Measurements from ENCODE around the gene TVP23C. TPM values are rescaled to one million over a fixed set of nuclear protein-coding genes. Genes with fewer than 3 reads are reported as not detected.

The TVP23C gene
- total RNA-seq, 2 donors from 2014 or later = 26.9 to 55.9 TPM

- Mint-ChIP-seq H3K27me3 (no peaks in the 10 kb centered on the region), H3K4me1 (ENCODE audit: low read depth in 2 of 2) (peaks cover 0 to 13% of the 10 kb centered on the region in 2 donors), H3K4me3 (no peak overlapping the region), H3K9me3 (no peaks in the 10 kb centered on the region), H3K36me3 (peaks cover 11% of the 10 kb centered on the region), H3K27ac (no peak overlapping the region)
- DNase-seq (ENCODE audit: low spot score) (no peak), ATAC-seq (no peak)
Observed at GRCh38 chr17:15496735-15497670, 66.3 kb downstream of the TVP23C start.

- peaks cover 11% of the 10 kb centered on the region for H3K36me3 Mint-ChIP-seq
- DNase-seq (ENCODE audit: low spot score) (no peak), ATAC-seq (no peak)
- peaks cover 0 to 9% of the 10 kb centered on the region in 2 donors for H3K4me1 Mint-ChIP-seq (ENCODE audit: low read depth in 2 of 2)
- H3K27me3 Mint-ChIP-seq = no peaks in the 10 kb centered on the region
- no peak overlapping the region for H3K4me3 Mint-ChIP-seq
- no peaks in the 10 kb centered on the region for H3K9me3 Mint-ChIP-seq
- no peak overlapping the region for H3K27ac Mint-ChIP-seq
Observed at GRCh38 chr17:15494821-15495220, 68.5 kb downstream of the TVP23C start.

- ATAC-seq (no peak), DNase-seq (ENCODE audit: low spot score) (no peak)
- H3K4me3 Mint-ChIP-seq = no peak overlapping the region
- no peak overlapping the region for H3K27ac Mint-ChIP-seq
- H3K36me3 Mint-ChIP-seq = peaks cover 11% of the 10 kb centered on the region
- H3K9me3 Mint-ChIP-seq = no peaks in the 10 kb centered on the region
- peaks cover 0 to 9% of the 10 kb centered on the region in 2 donors for H3K4me1 Mint-ChIP-seq (ENCODE audit: low read depth in 2 of 2)
- no peaks in the 10 kb centered on the region for H3K27me3 Mint-ChIP-seq
Observed at GRCh38 chr17:15493693-15494035, 69.6 kb downstream of the TVP23C start.

- Mint-ChIP-seq H3K4me3 (no peak overlapping the region), H3K4me1 (ENCODE audit: low read depth in 2 of 2) (peaks cover 0 to 9% of the 10 kb centered on the region in 2 donors), H3K36me3 (peaks cover 11% of the 10 kb centered on the region), H3K27me3 (no peaks in the 10 kb centered on the region), H3K27ac (no peak overlapping the region), H3K9me3 (no peaks in the 10 kb centered on the region)
- DNase-seq (ENCODE audit: low spot score) (no peak), ATAC-seq (no peak)
Observed at GRCh38 chr17:15492791-15493692, 70.2 kb downstream of the TVP23C start.

GRCh38 chr17:15492186-15492585, 71.1 kb downstream of the TVP23C start:
- DNase-seq (ENCODE audit: low spot score) (no peak), ATAC-seq (no peak)
- H3K4me1 Mint-ChIP-seq (ENCODE audit: low read depth in 2 of 2) = peaks cover 0 to 9% of the 10 kb centered on the region in 2 donors
- H3K9me3 Mint-ChIP-seq = no peaks in the 10 kb centered on the region
- H3K27ac Mint-ChIP-seq = no peak overlapping the region
- H3K27me3 Mint-ChIP-seq = no peaks in the 10 kb centered on the region
- H3K36me3 Mint-ChIP-seq = peaks cover 16% of the 10 kb centered on the region
- no peak overlapping the region for H3K4me3 Mint-ChIP-seq

- Mint-ChIP-seq H3K9me3 (no peaks in the 10 kb centered on the region), H3K27ac (no peak overlapping the region), H3K36me3 (peaks cover 11% of the 10 kb centered on the region), H3K4me3 (no peak overlapping the region), H3K4me1 (ENCODE audit: low read depth in 2 of 2) (peaks cover 0 to 9% of the 10 kb centered on the region in 2 donors), H3K27me3 (no peaks in the 10 kb centered on the region)
- DNase-seq (ENCODE audit: low spot score) = no peak
- no peak for ATAC-seq
Observed at GRCh38 chr17:15490634-15491261, 72.5 kb downstream of the TVP23C start.

- Mint-ChIP-seq H3K9me3 (no peaks in the 10 kb centered on the region), H3K4me1 (ENCODE audit: low read depth in 2 of 2) (peaks cover 0 to 7% of the 10 kb centered on the region in 2 donors), H3K36me3 (peaks cover 5% of the 10 kb centered on the region), H3K27me3 (no peaks in the 10 kb centered on the region), H3K4me3 (no peak overlapping the region), H3K27ac (no peak overlapping the region)
- DNase-seq (ENCODE audit: low spot score) (no peak), ATAC-seq (no peak)
Observed at GRCh38 chr17:15488557-15488956, 74.7 kb downstream of the TVP23C start.

- DNase-seq (ENCODE audit: low spot score) (no peak), ATAC-seq (no peak)
- Mint-ChIP-seq H3K27ac (no peak overlapping the region), H3K27me3 (no peaks in the 10 kb centered on the region), H3K9me3 (no peaks in the 10 kb centered on the region), H3K4me3 (no peak overlapping the region), H3K4me1 (ENCODE audit: low read depth in 2 of 2) (peaks cover 0 to 3% of the 10 kb centered on the region in 2 donors), H3K36me3 (peaks cover 5% of the 10 kb centered on the region)
Observed at GRCh38 chr17:15485045-15485444, 78.2 kb downstream of the TVP23C start.

GRCh38 chr17:15483431-15483830, 79.9 kb downstream of the TVP23C start:
- H3K27ac Mint-ChIP-seq = no peak overlapping the region

GRCh38 chr17:15482476-15482875, 80.8 kb downstream of the TVP23C start:
- H3K36me3 Mint-ChIP-seq = peaks cover 2% of the 10 kb centered on the region

More at GRCh38 chr17:15483431-15483830, 79.9 kb downstream of the TVP23C start:
- Mint-ChIP-seq H3K36me3 (peaks cover 5% of the 10 kb centered on the region), H3K27me3 (no peaks in the 10 kb centered on the region), H3K9me3 (no peaks in the 10 kb centered on the region), H3K4me1 (ENCODE audit: low read depth in 2 of 2) (peaks cover 0 to 6% of the 10 kb centered on the region in 2 donors), H3K4me3 (no peak overlapping the region)
- DNase-seq (ENCODE audit: low spot score) (no peak), ATAC-seq (no peak)

GRCh38 chr17:15481481-15481880, 81.8 kb downstream of the TVP23C start:
- ATAC-seq (no peak), DNase-seq (ENCODE audit: low spot score) (no peak)
- Mint-ChIP-seq H3K27ac (no peak overlapping the region), H3K4me1 (ENCODE audit: low read depth in 2 of 2) (peaks cover 0 to 8% of the 10 kb centered on the region in 2 donors), H3K9me3 (no peaks in the 10 kb centered on the region), H3K36me3 (no peaks in the 10 kb centered on the region), H3K27me3 (no peaks in the 10 kb centered on the region), H3K4me3 (no peak overlapping the region)

More at GRCh38 chr17:15482476-15482875, 80.8 kb downstream of the TVP23C start:
- H3K4me1 Mint-ChIP-seq (ENCODE audit: low read depth in 2 of 2) = peaks cover 0 to 6% of the 10 kb centered on the region in 2 donors
- no peaks in the 10 kb centered on the region for H3K27me3 Mint-ChIP-seq
- no peak overlapping the region for H3K27ac Mint-ChIP-seq
- no peak overlapping the region for H3K4me3 Mint-ChIP-seq
- ATAC-seq (no peak), DNase-seq (ENCODE audit: low spot score) (no peak)
- no peaks in the 10 kb centered on the region for H3K9me3 Mint-ChIP-seq

- Mint-ChIP-seq H3K4me1 (ENCODE audit: low read depth in 2 of 2) (peaks cover 0 to 5% of the 10 kb centered on the region in 2 donors), H3K4me3 (no peak overlapping the region), H3K27ac (no peak overlapping the region), H3K36me3 (no peaks in the 10 kb centered on the region), H3K9me3 (no peaks in the 10 kb centered on the region), H3K27me3 (no peaks in the 10 kb centered on the region)
- ATAC-seq = no peak
- no peak for DNase-seq (ENCODE audit: low spot score)
Observed at GRCh38 chr17:15480204-15480603, 83.1 kb downstream of the TVP23C start.

GRCh38 chr17:15479703-15480102, 83.6 kb downstream of the TVP23C start:
- Mint-ChIP-seq H3K4me1 (ENCODE audit: low read depth in 2 of 2) (peaks cover 0 to 5% of the 10 kb centered on the region in 2 donors), H3K27ac (no peak overlapping the region), H3K27me3 (no peaks in the 10 kb centered on the region), H3K9me3 (no peaks in the 10 kb centered on the region), H3K4me3 (no peak overlapping the region), H3K36me3 (no peaks in the 10 kb centered on the region)
- ATAC-seq = no peak
- no peak for DNase-seq (ENCODE audit: low spot score)

Measured in natural killer cell treated with Interleukin-12 subunit alpha and Interleukin-12 subunit beta and Interleukin-15 and Interleukin-18, amount 100 ng/mL, for 72 hours (primary cell).